ENCODE results near the gene ATP2B1.
"Not testable (repeated sequence)": the region's sequence is repeated elsewhere in the genome, so short reads cannot be mapped to it uniquely, and the experiment has no call there.

ATP2B1 gene

GRCh38 chr12:89707703-89708564 is 704 bp downstream of the ATP2B1 start:
- Histone ChIP-seq H3K4me3 (peak overlapping the region; percentile 76), H3K27me3 (ENCODE audit: low read depth) (peaks cover 7% of the 10 kb centered on the region), H3K9me3 (no peaks in the 10 kb centered on the region), H3K36me3 (replicated peaks) (no peaks in the 10 kb centered on the region), H3K4me1 (peaks cover 11% of the 10 kb centered on the region)
- DNase-seq (ENCODE audit: low spot score in 2 of 2): peak; percentile 17 to 53
- in situ Hi-C loops (cut with MboI; ENCODE audit: low sequenced_read_pairs): no loop called here

- peak in 1 of 2 experiments; percentile 40 for DNase-seq (ENCODE audit: low spot score in 2 of 2)
- Histone ChIP-seq H3K36me3 (replicated peaks) (no peaks in the 10 kb centered on the region), H3K4me3 (peak overlapping the region; percentile 76), H3K4me1 (peaks cover 11% of the 10 kb centered on the region), H3K27me3 (ENCODE audit: low read depth) (peaks cover 7% of the 10 kb centered on the region), H3K9me3 (no peaks in the 10 kb centered on the region)
- in situ Hi-C loops (cut with MboI; ENCODE audit: low sequenced_read_pairs): no loop called here
Measured at GRCh38 chr12:89706986-89707702, 1.5 kb downstream of the ATP2B1 start.

- Histone ChIP-seq H3K4me3 (no peak overlapping the region; the same call in 1 of the 2 replicates), H3K36me3 (replicated peaks) (no peaks in the 10 kb centered on the region), H3K27me3 (ENCODE audit: low read depth) (peaks cover 7% of the 10 kb centered on the region), H3K4me1 (peaks cover 11% of the 10 kb centered on the region), H3K9me3 (no peaks in the 10 kb centered on the region)
- in situ Hi-C loops (cut with MboI; ENCODE audit: low sequenced_read_pairs): no loop called here
- no peak for DNase-seq (ENCODE audit: low spot score in 2 of 2)
Measured at GRCh38 chr12:89706551-89706950, 2.1 kb downstream of the ATP2B1 start.

GRCh38 chr12:89704457-89704856 is 4.2 kb downstream of the ATP2B1 start:
- H3K4me3 ChIP-seq: no peak overlapping the region
- H3K9me3 ChIP-seq: no peaks in the 10 kb centered on the region
- H3K36me3 ChIP-seq (replicated peaks): no peaks in the 10 kb centered on the region
- H3K4me1 ChIP-seq: peaks cover 11% of the 10 kb centered on the region
- H3K27me3 ChIP-seq (ENCODE audit: low read depth): no peaks in the 10 kb centered on the region
- in situ Hi-C loops (cut with MboI; ENCODE audit: low sequenced_read_pairs): no loop called here
- DNase-seq (ENCODE audit: low spot score in 2 of 2): no peak

GRCh38 chr12:89703768-89704167 is 4.9 kb downstream of the ATP2B1 start:
- Histone ChIP-seq H3K9me3 (no peaks in the 10 kb centered on the region), H3K4me1 (peaks cover 11% of the 10 kb centered on the region), H3K36me3 (replicated peaks) (no peaks in the 10 kb centered on the region), H3K4me3 (no peak overlapping the region), H3K27me3 (ENCODE audit: low read depth) (no peaks in the 10 kb centered on the region)
- no peak for DNase-seq (ENCODE audit: low spot score in 2 of 2)
- in situ Hi-C loops (cut with MboI; ENCODE audit: low sequenced_read_pairs): no loop called here

- H3K4me1 ChIP-seq: peaks cover 11% of the 10 kb centered on the region
- in situ Hi-C loops (cut with MboI; ENCODE audit: low sequenced_read_pairs): no loop called here
- H3K27me3 ChIP-seq (ENCODE audit: low read depth): no peaks in the 10 kb centered on the region
- no peaks in the 10 kb centered on the region for H3K36me3 ChIP-seq (replicated peaks)
- H3K4me3 ChIP-seq: no peak overlapping the region
- DNase-seq (ENCODE audit: low spot score in 2 of 2): no peak
- no peaks in the 10 kb centered on the region for H3K9me3 ChIP-seq
Measured at GRCh38 chr12:89702503-89702902, 6.1 kb downstream of the ATP2B1 start.

- DNase-seq (ENCODE audit: low spot score in 2 of 2): no peak
- Histone ChIP-seq H3K36me3 (replicated peaks) (no peaks in the 10 kb centered on the region), H3K9me3 (no peaks in the 10 kb centered on the region), H3K27me3 (ENCODE audit: low read depth) (no peaks in the 10 kb centered on the region), H3K4me3 (no peak overlapping the region), H3K4me1 (peaks cover 11% of the 10 kb centered on the region)
- in situ Hi-C loops (cut with MboI; ENCODE audit: low sequenced_read_pairs): no loop called here
Measured at GRCh38 chr12:89701606-89702206, 6.9 kb downstream of the ATP2B1 start.

GRCh38 chr12:89700191-89700810 is 8.3 kb downstream of the ATP2B1 start:
- peaks cover 11% of the 10 kb centered on the region for H3K4me1 ChIP-seq
- H3K27me3 ChIP-seq (ENCODE audit: low read depth): no peaks in the 10 kb centered on the region
- H3K9me3 ChIP-seq: no peaks in the 10 kb centered on the region
- no peak overlapping the region for H3K4me3 ChIP-seq
- no peak for DNase-seq (ENCODE audit: low spot score in 2 of 2)
- no peaks in the 10 kb centered on the region for H3K36me3 ChIP-seq (replicated peaks)
- in situ Hi-C loops (cut with MboI; ENCODE audit: low sequenced_read_pairs): no loop called here

GRCh38 chr12:89698607-89699006 is 10.0 kb downstream of the ATP2B1 start:
- H3K36me3 ChIP-seq (replicated peaks): no peaks in the 10 kb centered on the region
- in situ Hi-C loops (cut with MboI; ENCODE audit: low sequenced_read_pairs): no loop called here
- H3K27me3 ChIP-seq (ENCODE audit: low read depth): no peaks in the 10 kb centered on the region
- H3K4me3 ChIP-seq: no peak overlapping the region
- peaks cover 7% of the 10 kb centered on the region for H3K4me1 ChIP-seq
- H3K9me3 ChIP-seq: no peaks in the 10 kb centered on the region
- DNase-seq (ENCODE audit: low spot score in 2 of 2): no peak

- H3K27me3 ChIP-seq (ENCODE audit: low read depth); DNase-seq (ENCODE audit: low spot score in 2 of 2); H3K36me3 ChIP-seq (replicated peaks); H3K4me3 ChIP-seq; H3K9me3 ChIP-seq; H3K4me1 ChIP-seq; in situ Hi-C loops (cut with MboI; ENCODE audit: low sequenced_read_pairs): not testable (repeated sequence)
Measured at GRCh38 chr12:89697728-89698127, 10.9 kb downstream of the ATP2B1 start.

GRCh38 chr12:89697296-89697695 is 11.3 kb downstream of the ATP2B1 start:
- no peak for DNase-seq (ENCODE audit: low spot score in 2 of 2)
- H3K36me3 ChIP-seq (replicated peaks): no peaks in the 10 kb centered on the region
- in situ Hi-C loops (cut with MboI; ENCODE audit: low sequenced_read_pairs): no loop called here
- H3K4me1 ChIP-seq: peaks cover 7% of the 10 kb centered on the region
- no peaks in the 10 kb centered on the region for H3K9me3 ChIP-seq
- H3K27me3 ChIP-seq (ENCODE audit: low read depth): no peaks in the 10 kb centered on the region
- H3K4me3 ChIP-seq: no peak overlapping the region

GRCh38 chr12:89695830-89696229 is 12.8 kb downstream of the ATP2B1 start:
- Histone ChIP-seq H3K36me3 (replicated peaks) (no peaks in the 10 kb centered on the region), H3K4me1 (peaks cover 7% of the 10 kb centered on the region), H3K4me3 (no peak overlapping the region), H3K27me3 (ENCODE audit: low read depth) (no peaks in the 10 kb centered on the region), H3K9me3 (no peaks in the 10 kb centered on the region)
- in situ Hi-C loops (cut with MboI; ENCODE audit: low sequenced_read_pairs): no loop called here
- DNase-seq (ENCODE audit: low spot score in 2 of 2): no peak

- in situ Hi-C loops (cut with MboI; ENCODE audit: low sequenced_read_pairs): no loop called here
- Histone ChIP-seq H3K36me3 (replicated peaks) (no peaks in the 10 kb centered on the region), H3K9me3 (no peaks in the 10 kb centered on the region), H3K4me3 (no peak overlapping the region), H3K27me3 (ENCODE audit: low read depth) (no peaks in the 10 kb centered on the region), H3K4me1 (peaks cover 7% of the 10 kb centered on the region)
- DNase-seq (ENCODE audit: low spot score in 2 of 2): no peak
Measured at GRCh38 chr12:89695100-89695499, 13.5 kb downstream of the ATP2B1 start.
